HG03159 (cell line): ENCODE measurements around the gene ASB10.

Source experiments
- ATAC-seq: cut with Tn5 transposase; IDR thresholded peaks from one replicate; pipeline ENCODE4 v1.9.1; 2021; ENCODE audit warnings: mild to moderate bottlenecking, moderate library complexity; ENCODE audit not compliant: unreplicated experiment

The ASB10 gene

GRCh38 chr7:151167197-151167961 lies 19.7 kb downstream of the ASB10 start, which contains the start of gene GBX1:
TSS of gene GBX1 (minus strand) at chr7:151167694. CDS start at chr7:151167548, 146 bp downstream.
- ATAC-seq: no peak

DNA sequence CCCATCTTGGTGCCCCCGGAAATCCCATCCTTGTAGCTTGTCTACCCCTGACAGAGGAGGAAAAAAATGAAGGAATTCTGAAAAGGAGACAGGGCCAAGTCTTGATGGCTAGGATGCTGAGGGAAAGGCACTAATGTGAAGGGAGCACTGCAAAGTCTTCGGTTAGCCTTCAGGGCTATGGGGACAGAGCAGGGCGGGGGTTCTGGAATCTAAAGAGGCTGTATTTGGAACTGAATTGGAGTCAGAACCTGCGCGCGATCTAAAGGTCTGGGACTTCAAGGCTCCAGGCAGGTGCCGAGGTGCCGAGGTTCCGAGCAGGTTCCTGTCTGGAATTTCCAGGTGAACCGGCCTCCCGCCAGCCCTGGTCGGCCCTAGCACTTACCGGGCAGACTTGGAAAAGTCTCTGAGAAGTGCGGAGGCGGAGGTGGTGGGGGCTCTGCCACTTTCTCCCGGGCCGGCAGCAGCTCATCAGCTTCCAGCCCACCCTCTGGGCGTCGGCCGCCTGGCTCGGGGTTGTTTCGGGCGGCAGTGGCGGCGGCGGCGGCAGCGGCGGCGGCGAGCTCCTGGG lies 20.3 kb downstream of the ASB10 start:
- no peak for ATAC-seq

DNA sequence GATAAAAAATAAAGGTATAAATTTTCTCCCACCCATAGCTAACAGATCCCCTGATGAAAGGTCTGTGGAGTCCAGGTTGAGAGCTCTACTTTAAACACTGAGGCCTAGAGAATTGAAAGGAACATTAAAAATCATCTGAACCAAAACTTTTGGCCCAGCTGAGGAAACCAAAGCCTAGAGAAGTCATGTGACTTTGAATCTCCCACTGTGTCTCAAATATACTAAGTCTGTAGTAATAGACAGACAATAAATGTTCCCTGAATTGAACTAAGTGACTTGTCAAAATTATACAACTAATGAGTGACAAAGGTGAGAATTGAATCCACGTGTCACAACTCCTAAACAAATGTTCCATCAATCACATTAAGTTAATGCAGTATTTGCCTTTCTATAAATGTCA lies 25.3 kb downstream of the ASB10 start:
- no peak for ATAC-seq

DNA sequence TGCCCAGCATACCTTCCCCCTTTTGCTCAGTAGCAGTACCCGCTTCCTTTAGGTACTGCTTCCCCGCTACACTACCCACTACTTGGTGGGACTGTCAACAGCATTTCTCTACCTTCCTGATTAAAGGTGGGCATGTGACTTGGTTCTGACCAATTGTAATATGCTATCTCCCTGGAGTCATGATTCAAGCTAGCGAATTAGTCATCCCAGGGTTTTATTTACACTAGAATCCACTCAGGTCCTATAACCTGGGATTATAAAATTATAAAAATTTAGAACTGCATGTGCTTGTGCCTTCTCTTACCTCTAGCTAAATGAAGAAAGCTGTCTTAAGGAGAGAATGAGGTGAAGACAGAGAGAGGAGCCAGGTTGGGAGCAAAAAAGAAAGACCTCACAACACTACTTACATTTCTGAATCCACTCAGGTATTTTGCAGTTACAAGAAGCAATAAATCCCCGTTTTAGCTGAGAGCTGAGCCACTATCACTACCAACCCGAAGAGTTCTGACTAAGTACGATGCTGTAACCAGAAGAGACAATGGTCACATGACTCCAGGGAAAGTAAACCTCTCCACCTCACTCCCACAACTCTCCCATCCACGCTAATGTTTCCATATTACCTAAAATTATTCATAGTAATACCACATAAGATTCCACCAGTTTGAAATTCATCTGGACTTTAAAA lies 29.3 kb downstream of the ASB10 start:
- ATAC-seq: no peak

GRCh38 chr7:151152643-151153513 lies 34.2 kb downstream of the ASB10 start:
- ATAC-seq: no peak

DNA sequence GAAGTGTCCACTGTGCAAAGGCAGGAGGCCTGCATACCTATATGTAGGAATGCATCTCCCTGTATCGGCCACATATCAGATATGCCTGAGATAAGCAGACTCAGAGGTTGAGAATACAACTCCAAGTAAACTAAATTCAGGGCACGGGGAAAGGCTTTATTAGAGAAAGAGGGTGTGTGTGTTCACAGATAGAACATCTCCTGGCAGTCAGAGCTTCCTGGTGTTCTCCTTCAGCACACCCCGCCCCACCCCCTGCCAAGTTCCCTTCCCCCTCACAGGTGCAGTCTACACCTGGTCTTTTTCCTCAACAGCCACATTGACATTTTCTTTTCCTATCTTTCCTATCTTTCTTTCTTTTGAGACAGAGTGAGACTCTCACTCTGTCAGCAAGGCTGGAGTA lies 36.7 kb downstream of the ASB10 start:
- no peak for ATAC-seq

DNA sequence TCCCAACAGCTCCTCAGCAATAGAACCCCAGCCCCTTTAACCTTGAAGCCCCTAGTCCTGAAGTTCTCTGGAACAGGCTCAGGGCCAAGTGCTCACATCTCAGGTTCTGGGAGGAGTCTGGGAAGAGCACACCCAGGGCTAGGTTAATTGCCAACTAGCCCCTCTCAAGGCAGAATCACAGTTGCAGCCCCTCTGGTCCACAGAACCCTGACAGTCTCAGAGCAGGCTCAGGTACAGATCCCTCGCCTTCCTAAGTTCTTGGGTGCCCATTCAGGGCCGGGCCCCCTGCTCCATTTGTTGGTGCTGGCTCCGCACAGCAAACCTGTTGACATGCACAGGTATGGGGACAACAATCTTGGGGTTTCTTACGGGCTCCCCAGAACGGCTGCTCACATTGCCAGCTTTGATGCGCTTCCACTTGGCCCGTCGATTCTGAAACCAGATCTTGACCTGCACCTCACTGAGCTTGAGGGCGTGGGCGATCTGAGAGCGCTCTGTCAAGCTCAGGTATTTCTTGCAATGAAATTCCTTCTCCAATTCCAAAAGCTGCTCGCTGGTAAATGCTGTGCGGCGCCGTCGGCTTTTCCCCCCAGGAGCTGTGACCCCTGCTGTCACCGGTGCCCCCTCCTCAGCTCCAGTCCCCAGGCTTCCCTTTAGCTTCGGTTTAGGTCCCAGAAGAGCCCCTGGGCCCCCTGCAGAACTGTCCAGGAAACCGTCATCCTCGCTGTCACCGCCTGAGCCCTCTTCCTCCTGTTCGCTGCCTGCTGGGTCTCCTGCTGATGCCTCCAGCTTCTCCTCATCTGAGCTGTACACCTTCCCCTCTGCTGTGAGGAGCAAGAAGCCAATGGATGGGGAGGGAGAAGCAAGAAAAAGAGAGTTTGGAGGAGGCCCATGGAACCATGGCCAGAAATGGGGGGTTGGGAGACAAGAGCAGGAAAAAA lies 38.5 kb downstream of the ASB10 start:
- no peak for ATAC-seq

DNA sequence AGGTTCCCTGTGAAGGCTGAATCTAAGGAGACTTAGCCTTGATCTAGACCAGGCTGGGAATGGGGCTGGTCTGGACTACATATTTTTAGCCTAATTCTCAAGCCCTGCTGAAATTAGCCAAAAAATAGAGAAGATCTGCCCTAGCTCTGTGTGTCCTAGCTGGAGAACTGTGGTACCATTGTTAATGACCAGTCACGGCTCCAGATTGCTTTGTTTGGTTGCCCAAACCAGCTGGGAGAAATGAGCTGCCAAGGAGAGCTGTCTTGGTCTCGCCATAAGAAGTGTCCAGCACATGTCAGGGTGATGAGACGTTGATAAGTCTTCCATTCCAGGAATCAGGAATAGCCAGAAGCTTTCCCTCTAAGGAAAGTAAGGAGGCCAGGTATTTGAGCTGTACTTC lies 40.3 kb downstream of the ASB10 start:
- no peak for ATAC-seq

DNA sequence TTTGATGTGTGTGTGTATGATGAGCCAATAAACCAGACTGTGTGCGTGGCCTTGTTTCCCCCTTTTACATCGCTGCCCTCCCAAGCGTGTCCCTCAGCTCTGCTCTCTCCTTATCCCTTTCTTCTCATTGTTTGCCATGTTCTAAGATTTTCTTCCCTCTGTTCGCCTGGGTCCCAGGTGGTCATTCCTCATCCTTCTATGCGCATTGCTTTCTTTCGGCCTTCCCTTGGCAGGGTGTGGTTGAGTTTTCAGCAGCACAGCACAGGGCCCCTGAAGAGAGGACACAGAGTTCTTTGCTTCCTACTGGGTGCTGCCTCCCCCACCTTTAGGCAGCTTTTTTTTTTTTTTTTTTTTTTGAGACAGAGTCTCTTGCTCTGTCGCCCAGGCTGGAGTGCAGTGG lies 42.7 kb downstream of the ASB10 start:
- no peak for ATAC-seq

DNA sequence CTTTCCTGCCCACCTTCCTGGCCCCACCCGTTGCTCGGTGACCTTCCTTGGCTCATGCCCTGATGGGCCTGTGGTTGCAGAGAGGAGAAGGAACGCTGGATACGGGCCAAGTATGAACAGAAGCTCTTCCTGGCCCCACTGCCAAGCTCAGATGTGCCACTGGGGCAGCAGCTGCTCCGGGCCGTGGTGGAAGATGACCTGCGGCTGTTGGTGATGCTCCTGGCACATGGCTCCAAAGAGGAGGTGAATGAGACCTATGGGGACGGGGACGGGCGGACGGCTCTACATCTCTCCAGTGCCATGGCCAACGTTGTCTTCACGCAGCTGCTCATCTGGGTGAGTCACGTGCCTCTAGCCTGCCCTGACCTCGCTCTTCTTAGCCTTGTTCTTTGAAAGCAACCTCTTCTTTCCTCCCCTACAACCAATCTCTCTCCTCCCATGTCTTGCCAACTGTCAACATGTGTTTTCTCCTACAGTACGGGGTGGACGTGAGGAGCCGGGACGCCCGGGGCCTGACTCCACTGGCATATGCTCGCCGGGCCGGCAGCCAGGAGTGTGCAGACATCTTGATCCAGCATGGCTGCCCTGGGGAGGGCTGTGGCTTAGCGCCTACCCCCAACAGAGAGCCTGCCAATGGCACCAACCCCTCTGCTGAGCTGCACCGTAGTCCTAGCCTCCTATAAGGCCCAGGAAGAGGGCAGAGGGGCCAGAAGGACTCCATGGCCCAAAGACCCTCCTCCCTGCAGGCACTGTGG lies 43.6 kb downstream of the ASB10 start:
- ATAC-seq: no peak

DNA sequence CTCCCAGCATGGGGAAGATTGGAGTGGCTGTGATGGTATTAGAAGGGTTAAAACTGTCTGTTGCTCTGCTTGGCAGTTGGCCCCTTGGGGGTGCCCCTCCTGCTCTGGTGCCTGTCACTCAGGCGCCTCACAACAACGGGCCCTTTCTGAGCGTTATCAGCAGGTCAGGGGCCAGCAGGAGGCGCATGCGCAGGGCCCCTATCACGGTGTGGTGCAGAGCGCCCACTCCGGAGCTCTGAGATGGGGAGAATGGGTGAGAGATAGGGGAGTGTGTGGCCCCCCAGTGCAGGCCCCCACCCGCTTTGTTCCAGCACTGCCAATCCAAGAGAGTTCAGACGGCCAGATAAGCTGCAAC lies 44.4 kb downstream of the ASB10 start:
- no peak for ATAC-seq

GRCh38 chr7:151141855-151142685 lies 45.0 kb downstream of the ASB10 start:
- ATAC-seq: no peak

- ATAC-seq: no peak
Measured at GRCh38 chr7:151141311-151141854, 45.7 kb downstream of the ASB10 start.

- no peak for ATAC-seq
Measured at GRCh38 chr7:151140826-151141225, 46.2 kb downstream of the ASB10 start.

- no peak for ATAC-seq
Measured at GRCh38 chr7:151139791-151140190, 47.3 kb downstream of the ASB10 start.

DNA sequence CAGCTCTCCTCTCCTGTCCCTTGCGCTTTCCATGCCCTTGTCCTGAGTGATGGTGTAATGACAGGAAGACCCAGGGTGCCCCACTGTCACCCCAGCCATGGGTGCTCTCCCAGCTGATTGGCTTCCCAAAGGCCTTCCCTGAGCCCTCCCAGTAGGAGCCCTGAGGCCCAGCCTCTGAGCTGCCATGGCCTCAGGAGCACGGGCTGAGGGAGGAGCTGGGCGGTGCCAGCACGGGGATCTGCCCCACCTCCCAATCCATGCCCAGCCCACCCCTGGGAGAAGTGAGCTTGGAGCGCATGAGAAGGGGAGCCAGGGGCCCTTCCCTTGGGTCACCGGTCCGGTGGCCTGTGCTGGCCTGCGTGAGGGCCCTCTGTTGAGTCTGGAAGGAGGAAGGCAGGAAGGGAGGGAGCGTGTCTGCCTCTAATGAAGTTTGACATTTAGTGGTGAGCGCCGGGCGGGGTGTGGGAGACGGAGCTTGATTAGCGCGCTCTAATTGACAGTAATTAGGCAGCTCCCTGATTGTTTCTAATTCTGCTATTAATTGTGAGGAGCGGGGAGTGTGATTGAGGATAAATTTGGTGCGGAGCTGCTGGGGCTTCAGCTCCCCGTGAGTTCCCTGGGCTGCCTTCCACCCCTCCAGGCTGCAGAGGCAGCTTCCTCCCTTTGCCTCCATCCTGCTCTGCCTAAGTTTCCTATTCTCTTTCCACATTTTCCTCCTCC lies 47.8 kb downstream of the ASB10 start:
- ATAC-seq: no peak

DNA sequence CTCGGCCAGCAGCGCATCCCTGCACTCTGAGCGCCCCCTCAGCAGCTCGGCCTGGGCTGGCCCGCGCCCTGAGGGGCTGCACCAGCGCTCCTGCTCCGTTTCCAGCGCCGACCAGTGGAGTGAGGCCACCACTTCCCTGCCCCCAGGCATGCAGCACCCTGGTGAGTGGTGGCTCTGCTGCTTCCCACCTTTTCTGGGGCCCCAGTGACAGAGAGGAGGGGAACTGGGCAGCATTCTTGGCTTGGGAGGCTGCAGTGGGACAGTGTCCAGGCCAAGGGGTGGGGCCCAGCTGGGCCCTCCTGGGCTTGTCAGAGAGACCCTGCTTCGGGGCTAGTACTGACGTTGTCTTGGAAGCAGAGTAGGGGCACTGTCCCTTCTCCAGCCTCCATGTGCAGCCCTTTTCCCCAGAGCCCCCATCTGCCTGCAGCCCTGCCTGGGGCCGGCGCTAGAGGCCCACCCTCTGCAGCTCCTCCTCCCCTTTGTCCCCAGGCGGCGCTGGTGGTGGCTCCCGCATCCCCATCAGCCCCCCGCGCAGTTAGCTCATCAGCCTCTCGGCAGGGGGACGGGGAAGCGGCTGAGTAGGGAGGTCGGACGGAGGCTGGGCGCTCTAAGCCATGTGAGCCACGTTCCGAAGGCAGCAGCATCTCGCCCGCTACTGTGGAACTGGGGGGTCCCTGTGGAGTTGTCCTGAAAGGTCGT lies 48.7 kb downstream of the ASB10 start:
- ATAC-seq: no peak
